ENCODE data around the gene MMAB.

DNA sequence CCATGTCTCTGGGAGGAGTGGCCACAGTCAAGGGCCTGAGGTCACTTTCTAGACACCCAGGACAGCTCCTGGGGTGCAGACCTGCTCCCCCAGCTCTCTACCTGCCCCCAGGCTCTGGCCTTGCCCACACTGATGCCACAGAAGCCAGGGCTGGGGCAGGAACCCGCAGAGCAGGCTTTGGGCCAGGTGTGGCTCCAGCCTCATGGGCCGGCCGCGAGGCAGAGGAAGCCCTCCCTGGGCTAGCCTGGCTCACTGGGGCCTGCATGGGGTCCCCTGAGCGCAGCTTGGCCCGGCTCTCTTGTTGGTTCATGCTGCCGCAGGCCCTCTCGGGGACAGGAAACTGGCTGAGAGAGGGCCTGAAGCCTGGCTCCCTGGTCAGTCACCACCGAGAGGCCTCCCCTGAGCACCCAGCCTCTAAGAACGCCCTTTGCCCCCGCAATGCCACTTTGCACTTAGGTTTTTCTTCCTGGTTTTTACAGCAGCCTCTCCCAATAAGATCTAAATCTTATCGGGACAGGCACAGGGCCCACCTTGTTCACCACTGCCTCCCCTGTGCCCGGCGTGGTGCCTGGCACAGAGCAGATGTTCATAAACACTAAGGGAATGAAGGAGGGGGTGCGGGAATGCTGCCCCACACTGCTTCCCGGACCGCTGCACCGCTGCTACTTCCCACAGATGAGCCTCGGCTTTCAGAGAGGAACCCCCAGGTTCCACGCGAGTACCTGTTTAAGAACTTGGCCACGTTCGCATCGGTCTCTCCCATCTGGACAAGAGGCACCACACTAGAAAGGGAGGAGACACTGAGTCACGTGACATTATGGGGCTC, 14.7 kb downstream of the MMAB start:
- TF ChIP-seq CTCF (IDR thresholded peaks at IDR 0.05; ENCODE audit: low read depth, low read length, missing input control) = no peak
- no peak for TF ChIP-seq TAF1 (conservative IDR thresholded peaks at IDR 0.05)
- TF ChIP-seq RAD21 (IDR thresholded peaks at IDR 0.05) = no peak
- no peak for TF ChIP-seq HNF4G (IDR thresholded peaks at IDR 0.05)
- TF ChIP-seq, protein P1, sequence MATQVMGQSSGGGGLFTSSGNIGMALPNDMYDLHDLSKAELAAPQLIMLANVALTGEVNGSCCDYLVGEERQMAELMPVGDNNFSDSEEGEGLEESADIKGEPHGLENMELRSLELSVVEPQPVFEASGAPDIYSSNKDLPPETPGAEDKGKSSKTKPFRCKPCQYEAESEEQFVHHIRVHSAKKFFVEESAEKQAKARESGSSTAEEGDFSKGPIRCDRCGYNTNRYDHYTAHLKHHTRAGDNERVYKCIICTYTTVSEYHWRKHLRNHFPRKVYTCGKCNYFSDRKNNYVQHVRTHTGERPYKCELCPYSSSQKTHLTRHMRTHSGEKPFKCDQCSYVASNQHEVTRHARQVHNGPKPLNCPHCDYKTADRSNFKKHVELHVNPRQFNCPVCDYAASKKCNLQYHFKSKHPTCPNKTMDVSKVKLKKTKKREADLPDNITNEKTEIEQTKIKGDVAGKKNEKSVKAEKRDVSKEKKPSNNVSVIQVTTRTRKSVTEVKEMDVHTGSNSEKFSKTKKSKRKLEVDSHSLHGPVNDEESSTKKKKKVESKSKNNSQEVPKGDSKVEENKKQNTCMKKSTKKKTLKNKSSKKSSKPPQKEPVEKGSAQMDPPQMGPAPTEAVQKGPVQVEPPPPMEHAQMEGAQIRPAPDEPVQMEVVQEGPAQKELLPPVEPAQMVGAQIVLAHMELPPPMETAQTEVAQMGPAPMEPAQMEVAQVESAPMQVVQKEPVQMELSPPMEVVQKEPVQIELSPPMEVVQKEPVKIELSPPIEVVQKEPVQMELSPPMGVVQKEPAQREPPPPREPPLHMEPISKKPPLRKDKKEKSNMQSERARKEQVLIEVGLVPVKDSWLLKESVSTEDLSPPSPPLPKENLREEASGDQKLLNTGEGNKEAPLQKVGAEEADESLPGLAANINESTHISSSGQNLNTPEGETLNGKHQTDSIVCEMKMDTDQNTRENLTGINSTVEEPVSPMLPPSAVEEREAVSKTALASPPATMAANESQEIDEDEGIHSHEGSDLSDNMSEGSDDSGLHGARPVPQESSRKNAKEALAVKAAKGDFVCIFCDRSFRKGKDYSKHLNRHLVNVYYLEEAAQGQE (IDR thresholded peaks at IDR 0.05) = no peak
- TF ChIP-seq YY1 (IDR thresholded peaks at IDR 0.05) = no peak
- TF ChIP-seq RXRA (IDR thresholded peaks at IDR 0.05) = no peak
